GM18861 (cell line): ENCODE results near the gene ATP10B.

Source experiments
- ATAC-seq: cut with Tn5 transposase; IDR thresholded peaks from one replicate; pipeline ENCODE4 v1.9.1; 2021; ENCODE audit not compliant: unreplicated experiment

ATP10B gene

GRCh38 chr5:160694896-160695295, 157.1 kb downstream of the ATP10B start:
- no peak for ATAC-seq

GRCh38 chr5:160693831-160694465, 158.1 kb downstream of the ATP10B start:
- no peak for ATAC-seq

- no peak for ATAC-seq
Observed at GRCh38 chr5:160692271-160692670, 159.7 kb downstream of the ATP10B start.

GRCh38 chr5:160685695-160686094, 166.3 kb downstream of the ATP10B start:
- ATAC-seq = peak; percentile 92

GRCh38 chr5:160685219-160685618, 166.8 kb downstream of the ATP10B start:
- ATAC-seq = no peak

- no peak for ATAC-seq
Observed at GRCh38 chr5:160679567-160680309, 172.3 kb downstream of the ATP10B start.

- ATAC-seq = peak; percentile 52
Observed at GRCh38 chr5:160675988-160676387, 176.0 kb downstream of the ATP10B start.

- ATAC-seq = no peak
Observed at GRCh38 chr5:160674901-160675300, 177.1 kb downstream of the ATP10B start.

GRCh38 chr5:160672521-160672920, 179.5 kb downstream of the ATP10B start:
- no peak for ATAC-seq

- ATAC-seq = no peak
Observed at GRCh38 chr5:160668356-160668755, 183.7 kb downstream of the ATP10B start.

GRCh38 chr5:160667160-160667559, 184.9 kb downstream of the ATP10B start:
- ATAC-seq = no peak

- peak; percentile 88 for ATAC-seq
Observed at GRCh38 chr5:160665460-160665859, 186.6 kb downstream of the ATP10B start.

GRCh38 chr5:160660132-160660531, 191.9 kb downstream of the ATP10B start:
- ATAC-seq = no peak

GRCh38 chr5:160657622-160658458, 194.2 kb downstream of the ATP10B start:
- no peak for ATAC-seq

GRCh38 chr5:160657068-160657507, 194.9 kb downstream of the ATP10B start:
- ATAC-seq = no peak

- ATAC-seq = no peak
Observed at GRCh38 chr5:160655717-160656116, 196.3 kb downstream of the ATP10B start.

- no peak for ATAC-seq
Observed at GRCh38 chr5:160651692-160652645, 200.0 kb downstream of the ATP10B start.

- peak; percentile 83 for ATAC-seq
Observed at GRCh38 chr5:160649304-160649703, 202.7 kb downstream of the ATP10B start.

- ATAC-seq = no peak
Observed at GRCh38 chr5:160646033-160646432, 206.0 kb downstream of the ATP10B start.

GRCh38 chr5:160643616-160644240, 208.3 kb downstream of the ATP10B start:
- no peak for ATAC-seq
